Measurements from ENCODE around the gene COX8C. TPM values are rescaled to one million over a fixed set of nuclear protein-coding genes. Genes with fewer than 3 reads are reported as not detected.

Gene COX8C
- total RNA-seq, 4 donors from 2014 or later = not detected

DNA sequence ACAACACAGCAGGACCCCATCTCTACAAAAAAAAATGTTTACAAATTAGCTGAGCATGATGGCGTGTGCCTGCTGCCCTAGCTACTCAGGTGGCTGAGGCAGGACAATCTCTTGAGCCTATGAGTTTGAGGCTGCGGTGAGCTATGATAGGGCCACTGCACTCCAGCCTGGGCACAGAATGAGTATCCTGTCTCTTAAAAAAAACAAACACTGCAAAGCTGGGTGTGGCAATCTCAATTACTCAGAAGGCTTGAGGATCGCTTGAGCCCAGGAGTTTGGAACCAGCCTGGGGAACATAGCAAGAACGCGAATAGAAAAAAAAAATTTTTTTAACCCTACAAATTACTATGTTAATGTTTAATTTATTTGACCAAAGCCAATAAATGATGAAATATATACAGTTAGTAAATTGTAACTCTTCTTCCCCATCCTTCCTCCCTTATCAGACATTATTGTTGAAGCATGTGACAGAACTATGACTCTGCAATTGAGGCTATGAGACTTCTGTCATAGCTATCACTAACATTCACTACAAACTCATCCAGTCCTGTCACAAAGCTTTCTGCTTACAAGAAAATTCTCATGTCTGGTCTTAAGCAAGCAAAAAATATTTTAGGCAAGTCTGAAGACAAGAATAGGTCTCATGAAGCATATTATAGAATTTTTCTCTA is 23.9 kb upstream of the COX8C start:
- no peak for TF ChIP-seq POLR2A (IDR thresholded peaks at IDR 0.05)
- TF ChIP-seq, protein P1, sequence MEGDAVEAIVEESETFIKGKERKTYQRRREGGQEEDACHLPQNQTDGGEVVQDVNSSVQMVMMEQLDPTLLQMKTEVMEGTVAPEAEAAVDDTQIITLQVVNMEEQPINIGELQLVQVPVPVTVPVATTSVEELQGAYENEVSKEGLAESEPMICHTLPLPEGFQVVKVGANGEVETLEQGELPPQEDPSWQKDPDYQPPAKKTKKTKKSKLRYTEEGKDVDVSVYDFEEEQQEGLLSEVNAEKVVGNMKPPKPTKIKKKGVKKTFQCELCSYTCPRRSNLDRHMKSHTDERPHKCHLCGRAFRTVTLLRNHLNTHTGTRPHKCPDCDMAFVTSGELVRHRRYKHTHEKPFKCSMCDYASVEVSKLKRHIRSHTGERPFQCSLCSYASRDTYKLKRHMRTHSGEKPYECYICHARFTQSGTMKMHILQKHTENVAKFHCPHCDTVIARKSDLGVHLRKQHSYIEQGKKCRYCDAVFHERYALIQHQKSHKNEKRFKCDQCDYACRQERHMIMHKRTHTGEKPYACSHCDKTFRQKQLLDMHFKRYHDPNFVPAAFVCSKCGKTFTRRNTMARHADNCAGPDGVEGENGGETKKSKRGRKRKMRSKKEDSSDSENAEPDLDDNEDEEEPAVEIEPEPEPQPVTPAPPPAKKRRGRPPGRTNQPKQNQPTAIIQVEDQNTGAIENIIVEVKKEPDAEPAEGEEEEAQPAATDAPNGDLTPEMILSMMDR (IDR thresholded peaks at IDR 0.05) = no peak
- 83% methylated on average over 5 of the region's 5 CpGs for WGBS, 2 donors
- H3K4me3 ChIP-seq (ENCODE audit: low read depth, poor library complexity, severe bottlenecking) = no peak overlapping the region
- DNase-seq (ENCODE audit: low spot score in 2 of 2) = no peak
- intact Hi-C loops (cut with DNase I; ENCODE audit: low total_unique reads) = no loop called here

DNA sequence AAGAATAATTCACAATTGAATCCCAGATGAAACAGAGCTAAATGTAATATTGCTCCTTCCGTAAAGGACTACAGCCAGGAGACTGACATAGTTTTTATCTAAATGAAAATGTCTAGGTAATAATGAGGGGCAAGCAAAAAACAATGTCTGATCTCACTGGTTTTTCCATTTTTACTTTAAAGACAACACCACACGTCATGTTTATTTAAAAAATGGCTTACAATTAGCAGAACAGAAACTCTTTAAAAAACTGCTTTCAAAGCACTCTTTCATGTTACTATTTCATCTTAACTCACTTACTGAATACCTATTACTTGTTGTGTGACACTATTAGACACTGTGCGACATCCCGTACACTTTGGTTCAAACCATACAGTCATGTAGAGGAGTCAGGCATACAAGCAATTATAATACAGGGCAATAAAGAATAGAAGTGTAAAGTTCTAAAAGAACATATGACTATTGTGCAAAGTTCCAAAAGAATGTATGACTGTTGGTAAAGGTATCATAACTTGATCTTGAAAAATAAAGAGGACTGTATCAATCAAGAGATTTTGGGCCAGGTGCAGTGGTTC is 23.3 kb upstream of the COX8C start:
- DNase-seq (ENCODE audit: low spot score in 2 of 2) = no peak
- TF ChIP-seq, protein P1 (IDR thresholded peaks at IDR 0.05) = no peak
- no peak for TF ChIP-seq POLR2A (IDR thresholded peaks at IDR 0.05)
- H3K4me3 ChIP-seq (ENCODE audit: low read depth, poor library complexity, severe bottlenecking) = no peak overlapping the region
- WGBS, 2 donors = 96% methylated on average over 4 of the region's 4 CpGs
- intact Hi-C loops (cut with DNase I; ENCODE audit: low total_unique reads) = no loop called here

DNA sequence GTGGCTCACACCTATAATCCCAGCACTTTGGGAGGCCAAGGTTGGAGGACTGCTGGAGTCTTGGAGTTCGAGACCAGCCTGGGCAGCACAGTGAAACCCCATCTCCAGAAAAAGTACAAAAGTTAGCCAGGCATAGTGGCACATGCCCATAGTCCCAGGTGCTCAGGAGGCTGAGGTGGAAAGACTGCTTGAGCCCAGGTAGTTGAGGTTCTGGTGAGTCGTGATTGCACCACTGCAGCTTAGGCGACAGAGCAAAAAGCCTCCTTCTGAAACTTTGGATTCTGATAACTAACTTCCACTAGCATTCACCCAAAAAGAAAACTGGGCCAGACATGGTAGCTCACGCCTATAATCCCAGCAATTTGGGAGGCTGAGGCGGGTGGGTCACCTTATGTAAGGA is 20.8 kb upstream of the COX8C start:
- no peak overlapping the region for H3K4me3 ChIP-seq (ENCODE audit: low read depth, poor library complexity, severe bottlenecking)
- WGBS, 2 donors = 96 to 98% methylated on average over 5 of the region's 5 CpGs
- no peak for DNase-seq (ENCODE audit: low spot score in 2 of 2)
- no peak for TF ChIP-seq POLR2A (IDR thresholded peaks at IDR 0.05)
- TF ChIP-seq, protein P1 (IDR thresholded peaks at IDR 0.05) = no peak
- intact Hi-C loops (cut with DNase I; ENCODE audit: low total_unique reads) = no loop called here

DNA sequence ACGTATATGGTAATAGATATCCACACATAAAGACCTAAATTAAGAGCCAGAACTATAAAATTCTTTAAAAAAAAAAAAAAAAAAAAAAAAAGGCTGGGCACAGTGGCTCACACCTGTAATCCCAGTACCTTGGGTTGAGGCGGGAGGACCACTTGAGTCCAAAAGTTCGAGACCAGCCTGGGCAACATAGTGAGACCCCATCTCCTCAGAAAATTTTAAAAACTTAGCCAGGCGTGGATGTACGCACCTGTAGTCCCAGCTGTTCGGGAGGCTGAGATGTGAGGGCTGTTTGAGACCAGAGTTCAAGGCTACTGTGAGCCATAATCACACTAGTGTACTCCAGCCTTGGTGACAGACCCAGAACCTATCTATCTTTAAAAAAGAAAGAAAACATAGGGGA is 18.4 kb upstream of the COX8C start:
- no peak overlapping the region for H3K4me3 ChIP-seq (ENCODE audit: low read depth, poor library complexity, severe bottlenecking)
- 95 to 96% methylated on average over 6 of the region's 6 CpGs for WGBS, 2 donors
- DNase-seq (ENCODE audit: low spot score in 2 of 2) = no peak
- no peak for TF ChIP-seq POLR2A (IDR thresholded peaks at IDR 0.05)
- TF ChIP-seq, protein P1 (IDR thresholded peaks at IDR 0.05) = no peak
- intact Hi-C loops (cut with DNase I; ENCODE audit: low total_unique reads) = no loop called here

DNA sequence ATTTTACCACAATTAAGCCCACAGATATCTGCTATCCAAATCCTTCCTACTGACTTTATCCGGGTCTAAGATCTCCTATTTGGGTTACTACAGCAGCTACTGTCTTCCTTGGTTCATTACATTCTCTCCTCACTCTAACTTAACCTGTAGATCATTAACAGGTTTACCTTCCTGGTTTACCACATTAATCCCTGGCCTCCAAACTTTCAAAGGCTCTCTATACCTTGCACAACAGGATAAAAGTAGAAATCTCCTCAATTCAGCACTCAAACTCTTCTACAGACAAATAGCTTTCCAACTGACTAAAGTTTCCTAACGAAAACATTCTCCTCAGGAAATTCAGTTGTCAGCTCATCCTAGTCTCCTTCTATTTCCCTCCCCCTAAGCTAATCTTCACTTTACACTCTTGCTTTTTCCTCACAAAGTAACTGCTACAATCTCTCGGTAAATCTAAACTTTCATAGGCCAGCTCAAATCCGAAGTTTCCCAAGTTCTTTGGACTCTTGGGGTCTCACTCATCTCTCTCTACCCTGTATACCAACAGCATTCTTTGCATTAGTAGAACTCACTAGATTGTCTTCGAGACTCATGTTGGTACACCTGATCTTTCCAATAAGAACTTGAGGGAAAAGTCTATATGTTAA is 16.9 kb upstream of the COX8C start:
- 78 to 80% methylated on average over 5 of the region's 5 CpGs for WGBS, 2 donors
- DNase-seq (ENCODE audit: low spot score in 2 of 2) = no peak
- H3K4me3 ChIP-seq (ENCODE audit: low read depth, poor library complexity, severe bottlenecking) = no peak overlapping the region
- TF ChIP-seq, protein P1 (IDR thresholded peaks at IDR 0.05) = no peak
- TF ChIP-seq POLR2A (IDR thresholded peaks at IDR 0.05) = no peak
- intact Hi-C loops (cut with DNase I; ENCODE audit: low total_unique reads) = no loop called here

All from lower leg skin (tissue), 4 donors.